Liver (tissue), 9 donors: ENCODE measurements around the gene RAP1B. TPM values are rescaled to one million over a fixed set of nuclear protein-coding genes. Genes with fewer than 3 reads are reported as not detected.

Experiments used
- DNase-seq: peaks from one replicate; pipeline ENCODE4 v3.0.0-alpha.2; 2017; ENCODE audit warnings: low spot score
- H3K27ac ChIP-seq, 2 donors: one replicate each; pipeline ENCODE4 v1.7.0; 2013; ENCODE audit warnings: inconsistent platforms in 2 of 2, low read length in 2 of 2, control low read depth in 1 of 2, low read depth in 1 of 2, mild to moderate bottlenecking in 1 of 2
- H3K27me3 ChIP-seq, 4 donors: one replicate each; pipeline versions ENCODE4 v1.6.1 to v1.7.0; 2013; ENCODE audit warnings: low read length in 3 of 4, inconsistent platforms in 1 of 4, mild to moderate bottlenecking in 1 of 4, moderate library complexity in 1 of 4; ENCODE audit not compliant: control insufficient read depth in 4 of 4, insufficient read depth in 4 of 4
- H3K36me3 ChIP-seq, 4 donors: one replicate each; pipeline versions ENCODE4 v1.6.1 to v1.7.0; 2013; ENCODE audit warnings: low read length in 3 of 4, mild to moderate bottlenecking in 3 of 4, low read depth in 1 of 4, moderate library complexity in 1 of 4; ENCODE audit not compliant: control insufficient read depth in 4 of 4, insufficient read depth in 3 of 4
- H3K4me1 ChIP-seq, 4 donors: one replicate each; pipeline versions ENCODE4 v1.6.1 to v1.7.0; 2013; ENCODE audit warnings: low read length in 3 of 4, mild to moderate bottlenecking in 3 of 4, moderate library complexity in 1 of 4; ENCODE audit not compliant: control insufficient read depth in 4 of 4, insufficient read depth in 4 of 4
- H3K4me3 ChIP-seq, 3 donors: one replicate each; pipeline versions ENCODE4 v1.6.1 to v1.7.0; 2013; ENCODE audit warnings: low read length in 3 of 3, control low read depth in 1 of 3, low read depth in 1 of 3, mild to moderate bottlenecking in 1 of 3
- H3K9ac ChIP-seq, 2 donors: one replicate each; pipeline ENCODE4 v1.7.0; 2013; ENCODE audit warnings: low read length in 2 of 2, mild to moderate bottlenecking in 2 of 2, moderate library complexity in 2 of 2, control low read depth in 1 of 2, low read depth in 1 of 2
- H3K9me3 ChIP-seq, 4 donors: one replicate each; pipeline versions ENCODE4 v1.6.1 to v1.7.0; 2013; ENCODE audit warnings: low read length in 3 of 4; ENCODE audit not compliant: control insufficient read depth in 4 of 4
- ATF3 ChIP-seq: IDR thresholded peaks from 2 replicates; pipeline ENCODE4 v1.6.1; 2016; ENCODE audit warnings: antibody characterized with exemption
- FOXA1 ChIP-seq: IDR thresholded peaks from 2 replicates; pipeline ENCODE4 v1.6.1; 2016; ENCODE audit warnings: antibody characterized with exemption
- FOXA2 ChIP-seq: IDR thresholded peaks from 2 replicates; pipeline ENCODE4 v1.6.1; 2016; ENCODE audit warnings: antibody characterized with exemption
- GABPA ChIP-seq, 2 donors: IDR thresholded peaks in 1 of 2; conservative IDR thresholded peaks in 1 of 2; 2 replicates each; pipeline ENCODE4 v1.6.1; 2016; ENCODE audit warnings: antibody characterized with exemption in 2 of 2, mild to moderate bottlenecking in 1 of 2, moderate library complexity in 1 of 2
- HNF4A ChIP-seq, 2 donors: conservative IDR thresholded peaks; 2 replicates each; pipeline ENCODE4 v1.6.1; 2016; ENCODE audit warnings: antibody characterized with exemption in 2 of 2, mild to moderate bottlenecking in 2 of 2
- HNF4G ChIP-seq: IDR thresholded peaks from 2 replicates; pipeline ENCODE4 v1.6.1; 2016; ENCODE audit warnings: antibody characterized with exemption
- JUND ChIP-seq, 2 donors: IDR thresholded peaks; 2 replicates each; pipeline ENCODE4 v1.6.1; 2016; ENCODE audit warnings: antibody characterized with exemption in 2 of 2
- NR2F2 ChIP-seq: IDR thresholded peaks from 2 replicates; pipeline ENCODE4 v1.6.1; 2016; ENCODE audit warnings: antibody characterized with exemption
- RAD21 ChIP-seq, 2 donors: IDR thresholded peaks; 2 replicates each; pipeline ENCODE4 v1.6.1; 2016; ENCODE audit warnings: antibody characterized with exemption in 2 of 2, mild to moderate bottlenecking in 2 of 2
- REST ChIP-seq: IDR thresholded peaks from 2 replicates; pipeline ENCODE4 v1.6.1; 2016; ENCODE audit warnings: antibody characterized with exemption, mild to moderate bottlenecking
- RXRA ChIP-seq, 2 donors: IDR thresholded peaks; 2 replicates each; pipeline ENCODE4 v1.6.1; 2017 to 2018; ENCODE audit warnings: antibody characterized with exemption in 2 of 2, mild to moderate bottlenecking in 1 of 2
- SP1 ChIP-seq: IDR thresholded peaks from 2 replicates; pipeline ENCODE4 v1.6.1; 2018; ENCODE audit warnings: antibody characterized with exemption, mild to moderate bottlenecking
- TAF1 ChIP-seq: conservative IDR thresholded peaks from 2 replicates; pipeline ENCODE4 v1.6.1; 2016; ENCODE audit warnings: antibody characterized with exemption, mild to moderate bottlenecking
- WGBS: extraction: QIAGEN DNeasy Blood & Tissue Kit; methylation state at CpG from one replicate; pipeline ENCODE4 v1.1.7; 2013; 5-methylcytosine and 5-hydroxymethylcytosine counted together
- polyA plus RNA-seq, 2 donors: library from polyadenylated mRNA; stranded (reverse) in 1 of 2; unstranded in 1 of 2; fragments of 200-250 nt in 1 of 2; fragments of >200 nt in 1 of 2; fragmentation: Nextera tagmentation in 1 of 2; extraction: Ambion mirVana in 1 of 2; gene quantifications; one replicate each; pipeline versions ENCODE4 v1.2.1 to v1.2.3, GENCODE V29; 2013 to 2015
- total RNA-seq, 2 donors: library from RNA; depleted of rRNA; stranded (reverse); fragments of >200 nt; gene quantifications; one replicate each; pipeline ENCODE4 v1.2.3, GENCODE V29; 2014
- donor health status: healthy.
- donor health status: healthy.
- donor health status: healthy.
- donor health status: healthy.
- donor health status: healthy.

RAP1B gene
- total and polyA plus RNA-seq, 4 donors: 56.2 to 123 (median 72.4) TPM

GRCh38 chr12:68623984-68624383, 13.3 kb downstream of the RAP1B start:
- H3K27me3 ChIP-seq: no peaks in the 10 kb centered on the region
- no peak overlapping the region for H3K4me3 ChIP-seq
- peaks cover 4 to 29% (median 20%) of the 10 kb centered on the region in 4 donors for H3K4me1 ChIP-seq
- peaks cover 2 to 12% (median 10%) of the 10 kb centered on the region in 4 donors for H3K36me3 ChIP-seq
- TF ChIP-seq TAF1 (no peak), NR2F2 (no peak), ATF3 (no peak), SP1 (no peak), HNF4G (no peak)
- peaks cover 0 to 4% (median 4%) of the 10 kb centered on the region in 4 donors for H3K9me3 ChIP-seq
- 100% methylated on average over 1 of the region's 1 CpG for WGBS
- DNase-seq: no peak
- no peak overlapping the region for H3K9ac ChIP-seq
- H3K27ac ChIP-seq: no peak overlapping the region

- Histone ChIP-seq H3K9ac (no peak overlapping the region), H3K36me3 (peaks cover 2 to 12% (median 10%) of the 10 kb centered on the region in 4 donors), H3K9me3 (peaks cover 0 to 4% (median 4%) of the 10 kb centered on the region in 4 donors), H3K27ac (no peak overlapping the region), H3K4me3 (no peak overlapping the region), H3K27me3 (no peaks in the 10 kb centered on the region), H3K4me1 (peaks cover 4 to 32% (median 14%) of the 10 kb centered on the region in 4 donors)
- 85% methylated on average over 2 of the region's 2 CpGs for WGBS
- no peak for DNase-seq
- TF ChIP-seq GABPA (IDR thresholded peaks at IDR 0.05 in 1 of 2, conservative IDR thresholded peaks at IDR 0.05 in 1 of 2) (no peak), HNF4A (conservative IDR thresholded peaks at IDR 0.05) (no peak), FOXA2 (no peak), JUND (IDR thresholded peaks at IDR 0.05) (no peak)
These were observed 14.2 kb downstream of the RAP1B start for GRCh38 chr12:68624933-68625332.

- Histone ChIP-seq H3K27ac (no peak overlapping the region), H3K9ac (no peak overlapping the region), H3K4me1 (peaks cover 0 to 27% (median 7%) of the 10 kb centered on the region in 4 donors), H3K36me3 (peaks cover 4 to 12% (median 10%) of the 10 kb centered on the region in 4 donors), H3K4me3 (no peak overlapping the region), H3K9me3 (peaks cover 0 to 4% (median 4%) of the 10 kb centered on the region in 4 donors), H3K27me3 (no peaks in the 10 kb centered on the region)
- TF ChIP-seq SP1 (no peak), REST (no peak), RAD21 (IDR thresholded peaks at IDR 0.05) (no peak), FOXA2 (no peak), TAF1 (no peak), NR2F2 (no peak), RXRA (IDR thresholded peaks at IDR 0.05) (no peak), FOXA1 (no peak), HNF4G (no peak), JUND (IDR thresholded peaks at IDR 0.05) (no peak)
- DNase-seq: no peak
- 97% methylated on average over 3 of the region's 3 CpGs for WGBS
These were observed 17.1 kb downstream of the RAP1B start for GRCh38 chr12:68627673-68628319.
